ENCODE measurements around the gene MED25.

GRCh38 chr19:49859682-49860335 is 41.7 kb downstream of the MED25 start:
- no peak for TF ChIP-seq CTCF (IDR thresholded peaks at IDR 0.05)
- no peak for TF ChIP-seq POLR2A (IDR thresholded peaks at IDR 0.05)
